ENCODE data around the gene NKX2-4. TPM values are rescaled to one million over a fixed set of nuclear protein-coding genes. Genes with fewer than 3 reads are reported as not detected.
"Not testable (repeated sequence)": the region's sequence is repeated elsewhere in the genome, so short reads cannot be mapped to it uniquely, and the experiment has no call there.

The NKX2-4 gene
- total RNA-seq, 1 experiment from 2014 or later = not detected

- Histone ChIP-seq H3K4me2 (ENCODE audit: low read length) (no peak overlapping the region), H3K4me1 (ENCODE audit: control insufficient read depth in 1 of 2, insufficient read depth in 2 of 2, low read length in 2 of 2) (no peaks in the 10 kb centered on the region), H3K4me3 (replicated peaks in 1 of 2; ENCODE audit: low read depth in 1 of 2, low read length in 2 of 2) (no peak overlapping the region), H3K27me3 (ENCODE audit: insufficient read depth, low read length) (no peaks in the 10 kb centered on the region), H3K9me3 (ENCODE audit: control insufficient read depth in 1 of 2, insufficient read depth in 1 of 2, low read depth in 1 of 2, low read length in 2 of 2) (no peaks in the 10 kb centered on the region), H3K27ac (ENCODE audit: low read depth, low read length) (no peak overlapping the region), H3K36me3 (ENCODE audit: control insufficient read depth in 1 of 2, insufficient read depth in 2 of 2, low read length in 2 of 2) (peaks cover 17 to 19% of the 10 kb centered on the region in 2 experiments; a peak in 3 of 4 replicates), H3K9ac (ENCODE audit: low read length) (no peak overlapping the region), H2AFZ (ENCODE audit: low read depth, low read length, poor library complexity, severe bottlenecking) (no peak overlapping the region), H3K9me2 (ENCODE audit: insufficient read depth) (no peaks in the 10 kb centered on the region), H4K20me1 (ENCODE audit: insufficient read depth) (peaks cover 14% of the 10 kb centered on the region; the same call in 1 of the 2 replicates), H3K79me2 (ENCODE audit: insufficient read depth, low read length) (peaks cover 65% of the 10 kb centered on the region)
- RAD21 ChIA-PET (ENCODE audit: low non-redundant PET in 1 of 2, low total read pairs in 2 of 2, uncharacterized antibody in 2 of 2, unreplicated experiment in 2 of 2) = no interaction called here
- TF ChIP-seq RAD21 (IDR thresholded peaks at IDR 0.05; ENCODE audit: low read depth) (no peak), REST (IDR thresholded peaks at IDR 0.05; ENCODE audit: low read depth) (no peak), ZNF274 (IDR thresholded peaks at IDR 0.05; ENCODE audit: low read depth, low read length) (no peak), POLR2AphosphoS5 (IDR thresholded peaks at IDR 0.05; ENCODE audit: low read depth, low read length) (no peak)
- ATAC-seq (no peak), DNase-seq (ENCODE audit: low read depth, low spot score) (no peak)
- POLR2A ChIA-PET = no interaction called here
- CTCF ChIA-PET = no interaction called here
- BruUV-seq (replicated peaks) = no TSS peak
- intact Hi-C loops (cut with micrococcal nuclease) = no loop called here
Measured at GRCh38 chr20:21371193-21371592, 26.1 kb downstream of the NKX2-4 start.

GRCh38 chr20:21368791-21369190 lies 28.5 kb downstream of the NKX2-4 start:
- Histone ChIP-seq H3K9ac (ENCODE audit: low read length) (no peak overlapping the region), H3K4me3 (replicated peaks in 1 of 2; ENCODE audit: low read depth in 1 of 2, low read length in 2 of 2) (no peak overlapping the region), H3K27ac (ENCODE audit: low read depth, low read length) (no peak overlapping the region), H3K27me3 (ENCODE audit: insufficient read depth, low read length) (no peaks in the 10 kb centered on the region), H4K20me1 (ENCODE audit: insufficient read depth) (peaks cover 5% of the 10 kb centered on the region; the same call in 1 of the 2 replicates), H3K4me1 (ENCODE audit: control insufficient read depth in 1 of 2, insufficient read depth in 2 of 2, low read length in 2 of 2) (no peaks in the 10 kb centered on the region), H3K36me3 (ENCODE audit: control insufficient read depth in 1 of 2, insufficient read depth in 2 of 2, low read length in 2 of 2) (peaks cover 20 to 22% of the 10 kb centered on the region in 2 experiments), H3K9me3 (ENCODE audit: control insufficient read depth in 1 of 2, insufficient read depth in 1 of 2, low read depth in 1 of 2, low read length in 2 of 2) (no peaks in the 10 kb centered on the region), H2AFZ (ENCODE audit: low read depth, low read length, poor library complexity, severe bottlenecking) (no peak overlapping the region), H3K79me2 (ENCODE audit: insufficient read depth, low read length) (peaks cover 52% of the 10 kb centered on the region), H3K9me2 (ENCODE audit: insufficient read depth) (no peaks in the 10 kb centered on the region), H3K4me2 (ENCODE audit: low read length) (no peak overlapping the region)
- ATAC-seq (no peak), DNase-seq (ENCODE audit: low read depth, low spot score) (no peak)
- BruUV-seq (replicated peaks) = no TSS peak
- intact Hi-C loops (cut with micrococcal nuclease) = no loop called here
- CTCF ChIA-PET = no interaction called here
- RAD21 ChIA-PET (ENCODE audit: low non-redundant PET in 1 of 2, low total read pairs in 2 of 2, uncharacterized antibody in 2 of 2, unreplicated experiment in 2 of 2) = no interaction called here
- POLR2A ChIA-PET = no interaction called here
- TF ChIP-seq CBX3 (IDR thresholded peaks at IDR 0.05; ENCODE audit: low read depth) (no peak), POLR2AphosphoS5 (IDR thresholded peaks at IDR 0.05; ENCODE audit: low read depth, low read length) (no peak), SRF (IDR thresholded peaks at IDR 0.05; ENCODE audit: low read depth) (no peak), FOSL1 (IDR thresholded peaks at IDR 0.05; ENCODE audit: low read depth) (no peak), JUND (IDR thresholded peaks at IDR 0.05) (no peak), ELF1 (IDR thresholded peaks at IDR 0.05; ENCODE audit: borderline replicate concordance, low read depth) (no peak), YY1 (IDR thresholded peaks at IDR 0.05; ENCODE audit: extremely low read depth, insufficient replicate concordance, low read depth, low read length) (no peak)

- intact Hi-C loops (cut with micrococcal nuclease); BruUV-seq (replicated peaks); H4K20me1 ChIP-seq (ENCODE audit: insufficient read depth); H3K4me2 ChIP-seq (ENCODE audit: low read length); H3K27ac ChIP-seq (ENCODE audit: low read depth, low read length); H3K9me2 ChIP-seq (ENCODE audit: insufficient read depth); H3K4me1 ChIP-seq (ENCODE audit: control insufficient read depth in 1 of 2, insufficient read depth in 2 of 2, low read length in 2 of 2); DNase-seq (ENCODE audit: low read depth, low spot score); H3K9ac ChIP-seq (ENCODE audit: low read length); H3K4me3 ChIP-seq (replicated peaks in 1 of 2; ENCODE audit: low read depth in 1 of 2, low read length in 2 of 2); H2AFZ ChIP-seq (ENCODE audit: low read depth, low read length, poor library complexity, severe bottlenecking); POLR2A ChIA-PET; RAD21 ChIA-PET (ENCODE audit: low non-redundant PET in 1 of 2, low total read pairs in 2 of 2, uncharacterized antibody in 2 of 2, unreplicated experiment in 2 of 2); ATAC-seq; H3K27me3 ChIP-seq (ENCODE audit: insufficient read depth, low read length); H3K9me3 ChIP-seq (ENCODE audit: control insufficient read depth in 1 of 2, insufficient read depth in 1 of 2, low read depth in 1 of 2, low read length in 2 of 2): not testable (repeated sequence)
- Histone ChIP-seq H3K36me3 (ENCODE audit: control insufficient read depth in 1 of 2, insufficient read depth in 2 of 2, low read length in 2 of 2) (peaks cover 29 to 32% of the 10 kb centered on the region in 2 experiments), H3K79me2 (ENCODE audit: insufficient read depth, low read length) (peaks cover 27% of the 10 kb centered on the region)
- CTCF ChIA-PET = interaction anchor here (0.6 kb wide), 1 partner anchor 1984 kb away, joined by 3 read pairs; no protein-coding TSS in a partner anchor
Measured at GRCh38 chr20:21366273-21366672, 31.1 kb downstream of the NKX2-4 start.
